Neuronal stem cell (in vitro differentiated cells): ENCODE results near the gene MGAT5B.

Experiments
- DNase-seq: peaks from one replicate; pipeline ENCODE4 v3.0.0-alpha.2; 2013; ENCODE audit warnings: low spot score
- H2AFZ ChIP-seq: one replicate; pipeline ENCODE4 v1.6.1; 2013; ENCODE audit warnings: mild to moderate bottlenecking, low read length, inconsistent platforms
- H2AK5ac ChIP-seq: 2 replicates; pipeline ENCODE4 v1.6.1; 2013; ENCODE audit warnings: low read depth, mild to moderate bottlenecking, inconsistent platforms, low read length, moderate library complexity, mixed read lengths
- H2BK120ac ChIP-seq: 2 replicates; pipeline ENCODE4 v1.6.1; 2013; ENCODE audit warnings: low read depth, mild to moderate bottlenecking, inconsistent platforms, low read length, moderate library complexity, mixed read lengths
- H2BK12ac ChIP-seq: one replicate; pipeline ENCODE4 v1.6.1; 2013; ENCODE audit warnings: low read length, inconsistent platforms
- H2BK15ac ChIP-seq: 2 replicates; pipeline ENCODE4 v1.6.1; 2013; ENCODE audit warnings: mild to moderate bottlenecking, low read length, inconsistent platforms, mixed read lengths
- H2BK5ac ChIP-seq: one replicate; pipeline ENCODE4 v1.6.1; 2013; ENCODE audit warnings: inconsistent platforms, mild to moderate bottlenecking, low read length, moderate library complexity
- H3K14ac ChIP-seq: one replicate; pipeline ENCODE4 v1.6.1; 2013; ENCODE audit warnings: low read length, inconsistent platforms
- H3K18ac ChIP-seq: 2 replicates; pipeline ENCODE4 v1.6.1; 2013; ENCODE audit warnings: low read length, inconsistent platforms
- H3K23ac ChIP-seq: 2 replicates; pipeline ENCODE4 v1.6.1; 2013; ENCODE audit warnings: low read depth, mild to moderate bottlenecking, mixed read lengths, low read length, inconsistent platforms; ENCODE audit not compliant: poor library complexity
- H3K27ac ChIP-seq: replicated peaks from 3 replicates; pipeline ENCODE4 v1.5.1; 2013; ENCODE audit warnings: low read length, inconsistent platforms
- H3K27me3 ChIP-seq, 3 experiments: 2 replicates each; pipeline ENCODE4 v1.6.1; 2013; ENCODE audit warnings: low read length in 3 of 3, mild to moderate bottlenecking in 2 of 3, inconsistent platforms in 1 of 3, low read depth in 1 of 3, mixed read lengths in 1 of 3, moderate library complexity in 1 of 3; ENCODE audit not compliant: control insufficient read depth in 3 of 3, insufficient read depth in 3 of 3
- H3K36me3 ChIP-seq, 2 donors: replicated peaks in 1 of 2; 2 replicates each; pipeline ENCODE4 v1.6.1; 2013; ENCODE audit warnings: low read length in 2 of 2; ENCODE audit not compliant: control insufficient read depth in 2 of 2, insufficient read depth in 2 of 2
- H3K4ac ChIP-seq: 2 replicates; pipeline ENCODE4 v1.6.1; 2013; ENCODE audit warnings: inconsistent platforms, mild to moderate bottlenecking, low read length, moderate library complexity
- H3K4me1 ChIP-seq, 2 donors: 1 replicate in 1 of 2; 2 replicates in 1 of 2; pipeline ENCODE4 v1.6.1; 2013; ENCODE audit warnings: low read length in 2 of 2, low read depth in 1 of 2; ENCODE audit not compliant: control insufficient read depth in 2 of 2, insufficient read depth in 1 of 2
- H3K4me2 ChIP-seq: one replicate; pipeline ENCODE4 v1.6.1; 2013; ENCODE audit warnings: mild to moderate bottlenecking, low read length, inconsistent platforms; ENCODE audit not compliant: insufficient read depth, poor library complexity, severe bottlenecking
- H3K4me3 ChIP-seq, 2 donors: 2 replicates each; pipeline ENCODE4 v1.5.1; 2013; ENCODE audit warnings: low read length in 2 of 2, mild to moderate bottlenecking in 2 of 2, inconsistent platforms in 1 of 2, moderate library complexity in 1 of 2
- H3K79me1 ChIP-seq: one replicate; pipeline ENCODE4 v1.6.1; 2013; ENCODE audit warnings: low read depth, mild to moderate bottlenecking, inconsistent platforms, low read length, moderate library complexity
- H3K9ac ChIP-seq: one replicate; pipeline ENCODE4 v1.6.1; 2013; ENCODE audit warnings: mild to moderate bottlenecking, low read depth, low read length, inconsistent platforms; ENCODE audit not compliant: poor library complexity
- H3K9me3 ChIP-seq, 2 donors: replicated peaks in 1 of 2; 2 replicates each; pipeline versions ENCODE3 to v1.6.1; 2013; ENCODE audit warnings: low read length in 2 of 2, mild to moderate bottlenecking in 2 of 2, inconsistent platforms in 1 of 2, low read depth in 1 of 2, mixed read lengths in 1 of 2, moderate library complexity in 1 of 2; ENCODE audit not compliant: control insufficient read depth in 2 of 2, insufficient read depth in 1 of 2
- H4K8ac ChIP-seq: one replicate; pipeline ENCODE4 v1.6.1; 2013; ENCODE audit warnings: low read depth, mild to moderate bottlenecking, inconsistent platforms, low read length, moderate library complexity
- H4K91ac ChIP-seq: one replicate; pipeline ENCODE4 v1.6.1; 2013; ENCODE audit warnings: low read length, low read depth, mild to moderate bottlenecking, inconsistent platforms; ENCODE audit not compliant: poor library complexity
- WGBS, 2 donors: extraction: QIAGEN DNeasy Blood & Tissue Kit; methylation state at CpG; one replicate each; pipeline ENCODE4 v1.1.7; 2013; ENCODE audit warnings: missing lambda C conversion rate in 2 of 2, mixed read lengths in 1 of 2; ENCODE audit not compliant: insufficient read length in 2 of 2, insufficient replicate concordance in 1 of 2; ENCODE audit errors: extremely low coverage in 2 of 2; 5-methylcytosine and 5-hydroxymethylcytosine counted together

The MGAT5B gene

GRCh38 chr17:76956846-76957540 lies 88.8 kb downstream of the MGAT5B start:
- H3K9me3 ChIP-seq = no peaks in the 10 kb centered on the region
- peaks cover 9 to 14% of the 10 kb centered on the region in 2 donors for H3K4me1 ChIP-seq
- H3K14ac ChIP-seq = peak overlapping the region; percentile 14
- no peak overlapping the region for H2BK120ac ChIP-seq
- H4K91ac ChIP-seq = no peak overlapping the region
- H3K4ac ChIP-seq = peak overlapping the region; percentile 90
- no CpG with 5 or more reads among the region's 17 CpGs for WGBS, 2 donors
- H2BK5ac ChIP-seq = peak overlapping the region; percentile 7
- H3K4me3 ChIP-seq = no peak overlapping the region
- peak overlapping the region; percentile 74 for H3K9ac ChIP-seq
- H2BK12ac ChIP-seq = no peak overlapping the region
- peak overlapping the region; percentile 76 for H2AFZ ChIP-seq
- H3K18ac ChIP-seq = peak overlapping the region; percentile 80
- H3K36me3 ChIP-seq = no peaks in the 10 kb centered on the region
- no peaks in the 10 kb centered on the region for H3K79me1 ChIP-seq
- no peaks in the 10 kb centered on the region for H3K27me3 ChIP-seq
- no peak overlapping the region for H3K4me2 ChIP-seq
- peak overlapping the region; percentile 42 for H2AK5ac ChIP-seq
- H3K23ac ChIP-seq = no peak overlapping the region
- H3K27ac ChIP-seq = no peak overlapping the region
- DNase-seq = no peak
- H2BK15ac ChIP-seq = peak overlapping the region; percentile 84
- no peak overlapping the region for H4K8ac ChIP-seq

GRCh38 chr17:76957678-76958464 lies 89.7 kb downstream of the MGAT5B start:
- Histone ChIP-seq H2BK12ac (no peak overlapping the region), H3K23ac (no peak overlapping the region), H2BK15ac (no peak overlapping the region), H3K14ac (no peak overlapping the region), H3K4ac (no peak overlapping the region), H3K18ac (peak overlapping the region; percentile 49), H3K9ac (no peak overlapping the region), H2AFZ (peak overlapping the region; percentile 76), H3K27me3 (no peaks in the 10 kb centered on the region), H2AK5ac (peak overlapping the region; percentile 69), H4K8ac (no peak overlapping the region), H3K36me3 (no peaks in the 10 kb centered on the region), H2BK5ac (peak overlapping the region; percentile 7), H3K4me3 (no peak overlapping the region), H3K27ac (no peak overlapping the region), H3K4me1 (peaks cover 9 to 13% of the 10 kb centered on the region in 2 donors), H4K91ac (no peak overlapping the region), H2BK120ac (no peak overlapping the region), H3K9me3 (no peaks in the 10 kb centered on the region), H3K79me1 (peaks cover 3% of the 10 kb centered on the region), H3K4me2 (no peak overlapping the region)
- DNase-seq = no peak
- no CpG with 5 or more reads among the region's 28 CpGs for WGBS, 2 donors

DNA sequence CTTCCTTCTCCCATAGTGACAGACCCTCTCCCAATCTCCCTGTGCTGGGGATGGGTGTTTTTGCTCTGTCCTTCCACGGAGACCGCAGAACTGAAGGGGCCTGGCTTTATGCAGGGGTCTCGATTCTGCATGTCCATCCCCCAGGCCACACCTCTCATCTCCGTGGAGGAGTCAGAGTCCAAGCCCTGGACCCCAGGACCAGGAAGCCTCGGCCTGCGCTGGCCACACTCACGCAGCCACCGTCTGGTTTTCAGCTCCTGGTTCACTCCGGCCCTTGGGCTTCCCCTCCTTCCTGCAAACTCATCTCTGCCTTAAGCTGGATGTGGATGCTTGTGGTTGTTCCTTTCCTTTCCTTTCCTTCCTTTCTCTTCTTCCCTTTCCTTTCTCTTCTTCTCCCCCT lies 90.8 kb downstream of the MGAT5B start:
- Histone ChIP-seq H3K4me2 (no peak overlapping the region), H3K23ac (no peak overlapping the region), H2AK5ac (no peak overlapping the region), H2AFZ (peak overlapping the region; percentile 62), H2BK120ac (no peak overlapping the region), H3K79me1 (peaks cover 3% of the 10 kb centered on the region), H4K8ac (no peak overlapping the region), H2BK5ac (no peak overlapping the region), H2BK15ac (no peak overlapping the region), H3K36me3 (no peaks in the 10 kb centered on the region), H3K9me3 (no peaks in the 10 kb centered on the region), H3K4ac (no peak overlapping the region), H2BK12ac (no peak overlapping the region), H3K4me1 (peaks cover 9 to 13% of the 10 kb centered on the region in 2 donors), H3K27me3 (no peaks in the 10 kb centered on the region), H4K91ac (no peak overlapping the region), H3K9ac (no peak overlapping the region), H3K27ac (no peak overlapping the region), H3K14ac (no peak overlapping the region), H3K4me3 (no peak overlapping the region), H3K18ac (peak overlapping the region; percentile 31)
- no CpG with 5 or more reads among the region's 9 CpGs for WGBS, 2 donors
- no peak for DNase-seq

DNA sequence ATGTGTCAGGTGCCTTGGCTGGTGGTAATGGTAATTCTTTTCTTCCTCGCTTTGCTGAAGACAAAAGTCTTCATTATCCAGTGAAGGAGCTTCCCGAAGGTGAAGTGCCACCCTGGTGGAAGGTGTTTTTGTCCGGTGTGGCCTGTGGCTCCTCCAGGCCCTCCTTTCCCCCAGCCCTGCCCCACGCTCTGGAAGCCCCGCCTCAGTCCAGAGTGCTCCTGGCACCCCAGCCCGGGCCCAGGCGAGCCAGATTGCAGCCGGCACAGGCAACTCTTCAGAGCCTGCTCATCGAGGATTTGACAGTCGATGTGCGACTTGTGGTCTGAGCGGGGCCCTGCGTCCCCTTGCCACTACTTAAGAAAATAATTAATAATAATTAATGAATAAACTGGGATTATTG lies 93.7 kb downstream of the MGAT5B start:
- peaks cover 3% of the 10 kb centered on the region for H3K79me1 ChIP-seq
- H3K9ac ChIP-seq = no peak overlapping the region
- H3K18ac ChIP-seq = peak overlapping the region; percentile 76
- no peak overlapping the region for H2AFZ ChIP-seq
- no peak overlapping the region for H4K91ac ChIP-seq
- no peak overlapping the region for H2BK5ac ChIP-seq
- no peak overlapping the region for H3K4ac ChIP-seq
- H4K8ac ChIP-seq = no peak overlapping the region
- no peak for DNase-seq
- H3K23ac ChIP-seq = no peak overlapping the region
- H2BK15ac ChIP-seq = no peak overlapping the region
- no peaks in the 10 kb centered on the region for H3K36me3 ChIP-seq
- H2AK5ac ChIP-seq = peak overlapping the region; percentile 84
- H3K27me3 ChIP-seq = peaks cover 0 to 2% (median 0%) of the 10 kb centered on the region in 3 experiments
- WGBS, 2 donors = no CpG with 5 or more reads among the region's 13 CpGs
- H3K14ac ChIP-seq = no peak overlapping the region
- no peak overlapping the region for H3K4me3 ChIP-seq
- no peak overlapping the region for H2BK12ac ChIP-seq
- peaks cover 9 to 13% of the 10 kb centered on the region in 2 donors for H3K4me1 ChIP-seq
- H2BK120ac ChIP-seq = no peak overlapping the region
- H3K4me2 ChIP-seq = no peak overlapping the region
- H3K9me3 ChIP-seq = no peaks in the 10 kb centered on the region
- H3K27ac ChIP-seq = no peak overlapping the region
